Prostate gland (tissue), 2 donors: ENCODE results near the gene NPIPA1. TPM values are rescaled to one million over a fixed set of nuclear protein-coding genes. Genes with fewer than 3 reads are reported as not detected.
"Not testable (repeated sequence)": the region's sequence is repeated elsewhere in the genome, so short reads cannot be mapped to it uniquely, and the experiment has no call there.

Experiments used
- DNase-seq: peaks from one replicate; pipeline ENCODE4 v3.0.0-alpha.2; 2019; ENCODE audit warnings: low spot score
- H3K27ac ChIP-seq, 2 donors: fragments of 200-600 bp; sonication (generic); 2 replicates each; pipeline ENCODE4 v1.5.1; 2017 to 2019
- H3K27me3 ChIP-seq: fragments of 200-600 bp; sonication (generic); replicated peaks from 2 replicates; pipeline ENCODE4 v1.5.1; 2019; ENCODE audit not compliant: insufficient read depth
- H3K36me3 ChIP-seq, 2 donors: fragments of 200-600 bp; sonication (generic); 1 replicate in 1 of 2; 2 replicates in 1 of 2; pipeline versions ENCODE4 v1.5.1 to v1.8.1; 2017 to 2019
- H3K4me1 ChIP-seq: fragments of 200-600 bp; sonication (generic); replicated peaks from 2 replicates; pipeline ENCODE4 v1.5.1; 2019
- H3K4me3 ChIP-seq, 2 donors: fragments of 200-600 bp; sonication (generic); 2 replicates each; pipeline ENCODE4 v1.5.1; 2017 to 2019
- H3K9me3 ChIP-seq: fragments of 200-600 bp; sonication (generic); 2 replicates; pipeline ENCODE4 v1.5.1; 2017
- CTCF ChIP-seq, 4 experiments: fragments of 200-600 bp in 2 of 4; fragments of 450-650 bp in 2 of 4; sonication (generic) in 2 of 4; IDR thresholded peaks; 1 replicate in 3 of 4; 2 replicates in 1 of 4; pipeline ENCODE4 v1.5.1; 2016 to 2019; ENCODE audit warnings: antibody characterized with exemption in 4 of 4, mild to moderate bottlenecking in 2 of 4, moderate library complexity in 2 of 4
- POLR2A ChIP-seq: fragments of 450-650 bp; IDR thresholded peaks from one replicate; pipeline ENCODE4 v1.6.1; 2016; ENCODE audit warnings: antibody characterized with exemption, mild to moderate bottlenecking
- POLR2AphosphoS5 ChIP-seq: sonication (generic); formaldehyde crosslinking; IDR thresholded peaks from one replicate; pipeline ENCODE4 v1.6.1; 2017; ENCODE audit warnings: antibody characterized with exemption
- WGBS: methylation state at CpG from one replicate; pipeline ENCODE4 v1.1.5; 2018; 5-methylcytosine and 5-hydroxymethylcytosine counted together
- intact Hi-C: fragments of 100-400 bp; cut with DNase I; formaldehyde crosslinking; loops from one replicate; pipeline ENCODE4 v1.14.2; 2022
- total RNA-seq, 2 donors: library from RNA; depleted of rRNA; stranded (reverse); fragments of >200 nt; gene quantifications; one replicate each; pipeline ENCODE4 v1.1.0, GENCODE V29; 2016

Gene NPIPA1
- total RNA-seq, 2 donors from 2014 or later: 36.1 to 133 TPM

- H3K4me3 ChIP-seq, DNase-seq, intact Hi-C loops, H3K9me3 ChIP-seq, H3K4me1 ChIP-seq, H3K27me3 ChIP-seq, H3K27ac ChIP-seq, H3K36me3 ChIP-seq: not testable (repeated sequence)
- WGBS: 64% methylated on average over 3 of the region's 3 CpGs
These were observed 5.4 kb downstream of the NPIPA1 start for GRCh38 chr16:14942686-14943085.

- DNase-seq: no peak
- H3K27ac ChIP-seq: no peak overlapping the region
- WGBS: 81% methylated on average over 16 of the region's 16 CpGs
- H3K27me3 ChIP-seq: no peaks in the 10 kb centered on the region
- no peaks in the 10 kb centered on the region for H3K36me3 ChIP-seq
- H3K4me1 ChIP-seq: no peaks in the 10 kb centered on the region
- TF ChIP-seq POLR2A (no peak), CTCF (IDR thresholded peaks at IDR 0.05) (no peak), POLR2AphosphoS5 (no peak)
- no peak overlapping the region for H3K4me3 ChIP-seq
- intact Hi-C loops: no loop called here
- no peaks in the 10 kb centered on the region for H3K9me3 ChIP-seq
These were observed 18.4 kb downstream of the NPIPA1 start for GRCh38 chr16:14955546-14956231.

- TF ChIP-seq CTCF (IDR thresholded peaks at IDR 0.05): no peak
- no peak for TF ChIP-seq POLR2AphosphoS5
- TF ChIP-seq POLR2A: no peak
- intact Hi-C loops: no loop called here
- Histone ChIP-seq H3K4me3 (no peak overlapping the region), H3K27me3 (no peaks in the 10 kb centered on the region), H3K9me3 (no peaks in the 10 kb centered on the region), H3K27ac (no peak overlapping the region), H3K36me3 (no peaks in the 10 kb centered on the region), H3K4me1 (no peaks in the 10 kb centered on the region)
- WGBS: 94% methylated on average over 28 of the region's 28 CpGs
- no peak for DNase-seq
These were observed 20.5 kb downstream of the NPIPA1 start for GRCh38 chr16:14957576-14958322.

- intact Hi-C loops: no loop called here
- no peak overlapping the region for H3K4me3 ChIP-seq
- no peaks in the 10 kb centered on the region for H3K9me3 ChIP-seq
- H3K27me3 ChIP-seq: no peaks in the 10 kb centered on the region
- 94% methylated on average over 4 of the region's 4 CpGs for WGBS
- H3K36me3 ChIP-seq: no peaks in the 10 kb centered on the region
- TF ChIP-seq POLR2A: no peak
- H3K27ac ChIP-seq: no peak overlapping the region
- H3K4me1 ChIP-seq: no peaks in the 10 kb centered on the region
- no peak for DNase-seq
These were observed 21.0 kb downstream of the NPIPA1 start for GRCh38 chr16:14958323-14958600.

- H3K36me3 ChIP-seq: no peaks in the 10 kb centered on the region
- no peaks in the 10 kb centered on the region for H3K9me3 ChIP-seq
- WGBS: 87% methylated on average over 7 of the region's 7 CpGs
- no peak overlapping the region for H3K27ac ChIP-seq
- intact Hi-C loops: no loop called here
- H3K4me1 ChIP-seq: no peaks in the 10 kb centered on the region
- TF ChIP-seq POLR2A (no peak), CTCF (IDR thresholded peaks at IDR 0.05) (no peak), POLR2AphosphoS5 (no peak)
- no peak overlapping the region for H3K4me3 ChIP-seq
- DNase-seq: no peak
- no peaks in the 10 kb centered on the region for H3K27me3 ChIP-seq
These were observed 21.7 kb downstream of the NPIPA1 start for GRCh38 chr16:14958970-14959369.
